Fibroblast of upper back skin (primary cell): ENCODE results near the gene BCAS3.
A peak's percentile ranks its signal among the peaks of the same experiment; 100 is the strongest.
"Not testable (repeated sequence)": the region's sequence is repeated elsewhere in the genome, so short reads cannot be mapped to it uniquely, and the experiment has no call there.

Experiments used
- DNase-seq: peaks from one replicate; pipeline ENCODE4 v3.0.0-alpha.2; 2013

BCAS3 gene

DNA sequence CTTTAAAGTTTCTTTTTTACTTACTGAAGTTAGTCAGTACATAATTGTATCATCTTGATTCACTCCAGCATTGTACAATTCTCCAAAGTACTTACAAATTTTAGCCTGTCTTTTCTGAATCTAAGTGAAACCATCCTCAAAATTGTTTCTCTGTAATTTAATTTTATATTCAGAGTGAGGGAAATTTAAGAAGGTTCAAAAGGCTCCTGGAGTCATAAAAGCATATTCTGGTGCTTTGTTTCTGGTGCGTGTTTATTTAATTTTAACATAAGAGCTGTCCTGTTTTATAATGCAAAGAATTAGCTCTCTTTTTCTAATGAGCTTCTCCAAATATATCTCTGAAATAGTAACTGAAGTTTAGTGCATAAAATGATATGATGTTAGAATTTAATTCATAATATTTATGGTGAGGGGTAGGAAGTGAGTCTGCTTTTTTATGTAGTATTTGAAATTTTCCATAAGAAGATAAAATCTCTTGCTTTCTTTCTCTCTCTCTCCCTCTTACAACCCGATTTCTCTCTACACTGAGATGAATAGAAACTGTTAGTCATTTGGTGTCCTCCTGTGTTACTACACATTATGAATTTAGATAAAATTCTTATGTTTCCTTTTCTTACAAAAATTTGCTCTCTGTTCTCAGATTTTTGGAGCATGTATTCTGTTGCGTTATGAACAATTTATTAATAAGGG, 339.8 kb downstream of the BCAS3 start:
- no peak for DNase-seq

DNA sequence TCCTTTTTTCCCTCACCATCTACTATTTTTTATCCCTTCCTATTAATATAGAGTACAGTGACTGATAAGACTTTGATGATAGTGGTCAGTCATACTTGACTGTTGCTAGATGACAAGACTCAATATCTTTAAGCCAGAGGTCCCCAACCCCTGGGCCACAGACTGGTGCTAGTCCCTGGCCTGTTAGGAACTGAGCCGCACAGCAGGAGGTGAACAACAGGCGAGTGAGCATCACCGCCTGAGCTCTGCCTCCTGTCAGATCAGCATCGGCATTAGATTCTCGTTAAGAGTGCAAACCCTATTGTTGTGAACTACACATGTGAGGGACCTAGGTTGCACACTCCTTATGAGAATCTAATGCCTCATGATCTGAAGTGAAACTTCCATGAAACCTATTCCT, 341.3 kb downstream of the BCAS3 start:
- no peak for DNase-seq

DNA sequence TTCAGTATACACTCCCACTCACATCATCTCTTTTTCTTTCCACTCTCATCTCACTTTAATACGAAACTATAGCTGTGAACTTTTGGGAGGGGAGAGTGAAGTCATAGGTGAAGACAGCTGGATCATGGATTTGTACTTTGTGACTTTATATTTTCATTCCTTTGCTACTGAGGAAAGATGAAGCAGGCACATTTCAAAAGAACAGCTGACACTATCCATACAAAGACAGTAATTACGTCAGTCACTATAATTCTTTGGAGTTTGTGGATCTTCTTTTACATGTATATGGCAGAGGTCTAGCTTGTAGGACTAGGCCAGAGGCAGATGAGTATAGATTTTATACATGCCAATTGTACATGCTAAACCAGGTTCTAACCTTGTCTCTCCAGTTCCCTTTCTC, 346.3 kb downstream of the BCAS3 start:
- no peak for DNase-seq

DNA sequence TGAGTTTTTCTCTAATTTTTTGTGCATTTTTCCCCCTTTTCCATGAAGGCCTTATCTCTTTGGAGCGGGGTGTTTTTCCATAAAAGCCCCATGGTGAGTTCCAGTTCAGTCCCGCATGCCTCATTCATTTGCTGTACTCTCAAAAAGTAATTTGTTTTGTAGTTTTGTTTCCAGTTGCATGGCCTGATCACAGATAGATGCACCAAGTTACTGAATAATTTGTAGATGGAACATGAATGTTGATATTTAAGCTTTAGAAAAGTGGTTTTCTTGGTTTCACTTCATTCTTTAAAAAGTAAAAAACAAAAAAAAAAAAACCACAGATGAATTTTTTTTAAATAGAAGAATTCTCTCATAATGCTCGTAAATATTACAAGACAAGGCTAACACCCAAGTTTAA, 349.2 kb downstream of the BCAS3 start:
- DNase-seq: no peak

DNA sequence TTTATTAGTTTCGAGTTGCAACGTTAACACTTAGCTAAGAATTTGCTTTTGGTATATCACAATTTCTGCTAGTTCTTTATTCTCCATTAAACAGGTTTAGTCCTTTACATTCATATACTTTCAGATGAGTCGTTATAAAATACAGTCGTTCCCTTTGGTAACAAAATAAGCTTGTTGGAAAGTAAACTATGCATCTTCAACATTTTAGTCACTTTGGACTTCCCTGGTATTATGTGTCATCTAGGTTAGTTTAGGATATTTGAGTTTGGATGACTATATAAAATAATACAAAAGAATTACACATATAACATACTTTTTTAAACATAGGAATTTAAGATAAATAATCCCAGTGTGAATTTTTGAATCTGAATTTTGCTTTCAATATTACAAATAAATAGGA, 351.5 kb downstream of the BCAS3 start:
- DNase-seq: no peak

DNA sequence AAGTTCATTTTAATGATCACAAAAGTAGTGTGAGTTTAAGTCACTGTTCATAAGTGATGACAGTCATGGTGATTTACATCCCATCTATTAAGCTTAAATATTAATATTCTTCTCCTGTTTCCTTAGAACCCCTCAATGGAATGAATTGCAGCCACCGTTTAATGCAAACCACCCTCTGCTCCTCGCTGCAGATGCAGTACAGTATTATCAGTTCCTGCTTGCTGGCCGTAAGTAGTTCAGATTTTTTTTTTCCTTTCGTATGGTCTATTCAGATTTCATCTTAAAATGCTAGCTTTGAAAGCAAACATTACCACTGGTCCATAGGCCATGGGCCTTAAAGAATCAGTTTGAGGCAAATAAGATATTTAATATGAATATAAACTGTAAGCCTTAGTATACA, 363.0 kb downstream of the BCAS3 start:
- no peak for DNase-seq

DNA sequence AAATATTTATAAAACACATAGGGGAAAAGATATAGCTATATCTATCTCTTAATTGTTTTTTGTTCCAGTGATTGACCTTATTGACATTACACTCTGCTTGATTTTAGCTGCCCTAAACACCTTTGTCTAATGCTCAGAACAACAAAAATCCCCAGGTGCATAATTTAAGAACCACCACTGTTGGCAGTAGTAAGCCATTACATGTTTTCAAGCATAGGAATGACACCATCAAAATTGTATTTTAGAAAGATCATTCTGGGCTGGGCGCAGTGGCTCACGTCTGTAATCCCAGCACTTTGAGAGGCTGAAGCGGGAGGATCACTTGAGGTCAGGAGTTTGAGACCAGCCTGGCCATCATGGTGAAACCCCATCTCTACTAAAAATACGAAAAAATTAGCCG, 364.7 kb downstream of the BCAS3 start:
- DNase-seq: not testable (repeated sequence)

DNA sequence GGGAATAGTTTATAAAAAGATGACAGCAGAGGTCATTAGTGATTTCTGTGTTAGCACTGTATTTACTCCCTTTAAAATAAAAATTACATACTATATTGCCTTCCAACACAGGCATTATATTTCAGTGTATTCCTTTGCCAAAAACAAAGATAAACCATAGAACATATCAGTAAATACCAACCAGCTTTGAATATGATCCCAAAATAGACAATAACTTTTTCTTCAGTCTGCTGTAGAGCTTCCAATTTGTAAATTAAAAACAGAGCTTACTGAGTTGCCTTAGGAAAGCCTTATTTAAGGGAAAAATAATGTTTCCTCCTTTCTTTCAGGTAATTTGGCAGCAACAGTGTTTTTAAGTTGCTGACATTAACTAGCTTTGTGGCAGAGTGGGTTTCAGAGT, 369.9 kb downstream of the BCAS3 start:
- no peak for DNase-seq

DNA sequence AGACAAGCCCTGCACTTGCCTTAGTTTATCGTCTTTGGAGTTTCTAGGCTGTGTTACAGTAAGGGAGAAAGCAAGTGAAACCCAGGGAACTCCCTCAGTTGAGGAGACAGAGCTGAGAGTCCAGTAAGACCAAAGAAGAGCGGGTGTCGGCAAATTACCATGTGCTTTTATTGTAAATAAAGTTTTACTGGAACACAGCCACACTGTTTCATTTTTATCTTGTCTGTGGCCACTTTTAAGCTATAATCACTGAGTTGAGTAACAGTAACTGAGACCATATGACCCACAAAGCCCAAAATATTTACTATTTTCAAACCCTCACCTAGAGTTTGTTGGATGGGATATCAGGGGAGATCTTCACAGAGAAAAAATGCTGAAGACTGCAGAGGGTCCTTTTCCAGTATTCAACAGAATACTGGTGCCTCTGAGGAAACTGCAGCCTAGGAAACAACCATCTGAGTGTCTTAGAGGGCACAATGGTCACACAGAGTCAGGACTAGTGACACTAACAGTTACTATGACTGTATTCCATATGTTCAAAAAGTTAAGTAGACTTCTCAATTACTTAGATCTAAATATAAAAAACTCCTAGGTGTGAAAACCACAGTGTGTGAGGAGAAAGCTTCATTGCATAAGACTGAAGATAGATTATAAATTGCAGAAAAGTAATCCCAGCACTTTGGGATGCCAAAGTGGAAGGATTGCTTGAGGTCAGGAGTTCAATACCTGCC, 370.9 kb downstream of the BCAS3 start:
- no peak for DNase-seq

DNA sequence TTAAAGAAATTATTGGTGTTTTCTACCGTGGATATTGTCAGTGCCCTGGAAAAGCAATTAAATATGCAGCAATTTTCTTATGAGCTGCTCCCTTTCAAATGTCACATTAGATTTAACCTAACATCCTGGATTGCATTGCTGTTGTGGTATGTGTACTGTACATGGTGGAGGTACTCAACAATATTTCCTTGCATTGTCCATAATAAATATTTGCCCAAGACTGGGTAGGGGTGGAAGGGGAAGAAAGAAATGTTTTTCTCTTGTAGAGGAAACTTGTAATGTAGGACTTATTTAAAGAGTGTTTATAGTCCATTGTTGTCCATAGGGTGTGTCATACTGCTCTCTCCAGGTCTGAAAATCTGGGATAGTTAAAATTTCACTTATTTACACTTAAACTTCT, 375.8 kb downstream of the BCAS3 start:
- DNase-seq: no peak

DNA sequence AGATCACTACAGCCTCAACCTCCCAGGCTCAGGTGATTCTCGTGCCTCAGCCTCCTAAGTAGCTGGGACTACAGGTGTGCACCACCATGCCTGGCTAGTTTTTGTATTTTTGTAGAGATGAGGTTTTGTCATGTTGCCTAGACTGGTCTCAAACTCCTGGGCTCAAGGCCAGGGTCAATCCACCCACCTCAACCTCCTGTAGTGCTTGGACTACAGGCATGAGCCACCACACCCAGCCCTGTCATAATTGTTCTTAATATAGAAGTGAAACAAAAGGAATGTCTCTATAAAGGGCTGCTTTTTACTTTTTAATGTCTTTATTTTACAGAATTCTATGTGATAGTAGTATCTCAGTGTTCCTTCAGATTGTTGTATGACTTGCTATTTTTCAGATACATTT, 376.8 kb downstream of the BCAS3 start:
- DNase-seq: no peak

DNA sequence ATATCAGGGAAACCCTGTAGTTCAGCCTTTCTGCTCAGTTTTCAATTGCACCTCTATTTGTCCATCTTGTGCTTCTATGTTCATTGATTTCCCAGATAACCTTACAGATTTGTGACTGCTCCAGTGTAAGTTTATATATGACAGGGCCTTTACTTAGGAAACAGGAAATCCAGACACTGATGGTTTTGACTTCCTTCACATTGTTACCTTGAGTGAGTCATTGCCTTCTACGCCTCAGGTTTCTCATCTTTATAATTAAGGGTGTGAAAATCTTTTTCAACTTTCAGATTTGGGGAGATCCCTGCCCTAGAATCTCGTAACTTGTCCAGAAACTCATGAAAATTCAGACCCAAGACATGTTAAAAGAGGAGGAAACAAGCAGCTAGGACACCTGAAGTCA, 379.6 kb downstream of the BCAS3 start:
- no peak for DNase-seq

DNA sequence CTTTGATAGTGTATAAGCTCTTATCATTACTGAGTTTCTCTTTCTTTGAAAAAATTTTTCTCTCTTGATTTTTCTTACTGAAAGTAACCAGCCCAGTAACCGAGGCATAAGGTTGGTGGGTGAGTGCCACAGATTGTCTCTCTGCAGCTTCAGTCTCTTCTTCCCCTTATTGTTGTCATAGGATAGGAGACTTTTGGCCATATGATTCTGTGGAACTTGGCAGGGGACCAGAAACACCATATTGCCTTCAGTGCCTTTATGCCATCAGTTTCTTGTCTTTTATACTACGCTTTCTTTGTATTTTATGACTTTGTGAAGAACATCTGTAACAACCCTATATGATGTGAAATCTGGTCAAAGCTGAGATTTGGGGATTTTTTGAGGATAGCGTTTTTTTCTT, 380.4 kb downstream of the BCAS3 start:
- no peak for DNase-seq

DNA sequence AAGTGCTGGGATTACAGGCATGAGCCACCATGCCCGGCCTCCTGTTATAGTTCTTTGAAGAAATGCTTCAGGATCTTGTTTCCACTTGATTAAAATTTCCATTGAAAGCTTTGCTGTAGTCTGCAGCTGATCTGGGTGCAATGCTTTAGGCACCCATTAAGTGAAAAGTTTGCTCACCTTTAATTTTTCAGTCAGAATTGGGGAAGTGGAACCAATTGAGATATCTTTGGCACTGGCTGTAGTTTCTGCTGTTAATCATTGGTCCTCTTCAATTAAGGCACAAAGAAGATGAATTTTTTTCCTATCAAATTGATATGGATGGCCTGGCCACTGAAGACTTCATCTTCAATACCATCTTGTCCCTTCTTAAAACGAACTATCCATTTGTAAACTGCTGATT, 385.9 kb downstream of the BCAS3 start:
- no peak for DNase-seq

DNA sequence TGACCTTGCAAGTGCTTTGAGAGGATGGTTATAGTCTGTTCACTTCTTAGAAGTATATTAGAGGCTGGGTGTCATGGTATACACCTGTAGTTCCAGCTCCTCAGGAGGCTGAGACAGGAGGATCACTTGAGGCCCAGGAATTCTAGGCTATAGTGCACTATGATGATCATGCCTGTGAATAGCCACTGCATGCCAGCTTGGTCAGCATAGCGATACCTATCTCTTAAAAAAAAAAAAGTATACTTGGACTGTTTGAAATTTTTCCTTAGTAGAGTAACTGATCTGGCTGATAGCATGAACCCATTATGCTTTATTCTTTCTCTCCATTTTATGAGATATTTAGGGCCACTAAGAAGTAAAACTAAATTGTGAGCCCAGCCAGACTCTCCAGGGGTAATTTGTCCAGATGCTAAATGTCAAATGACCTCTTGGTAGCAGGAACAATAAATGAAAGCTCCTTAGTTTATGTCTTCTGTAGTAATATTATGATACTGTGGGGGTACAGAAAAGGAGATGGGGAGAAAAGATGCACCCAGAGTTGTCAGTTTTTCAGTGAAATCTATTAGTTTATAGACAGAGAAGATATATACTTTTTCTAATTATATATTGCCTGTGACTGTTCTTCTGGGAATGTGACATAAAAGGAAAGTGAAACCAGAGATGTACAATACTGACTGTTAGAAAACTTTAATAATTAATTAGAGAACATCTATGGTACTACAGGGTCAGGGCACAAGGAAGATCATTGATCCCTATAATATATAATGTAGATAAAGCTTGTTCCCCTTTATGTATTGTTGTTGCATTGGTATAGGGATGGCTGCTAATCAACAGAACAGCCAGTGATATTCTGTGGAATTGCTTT, 386.7 kb downstream of the BCAS3 start:
- DNase-seq: no peak

DNA sequence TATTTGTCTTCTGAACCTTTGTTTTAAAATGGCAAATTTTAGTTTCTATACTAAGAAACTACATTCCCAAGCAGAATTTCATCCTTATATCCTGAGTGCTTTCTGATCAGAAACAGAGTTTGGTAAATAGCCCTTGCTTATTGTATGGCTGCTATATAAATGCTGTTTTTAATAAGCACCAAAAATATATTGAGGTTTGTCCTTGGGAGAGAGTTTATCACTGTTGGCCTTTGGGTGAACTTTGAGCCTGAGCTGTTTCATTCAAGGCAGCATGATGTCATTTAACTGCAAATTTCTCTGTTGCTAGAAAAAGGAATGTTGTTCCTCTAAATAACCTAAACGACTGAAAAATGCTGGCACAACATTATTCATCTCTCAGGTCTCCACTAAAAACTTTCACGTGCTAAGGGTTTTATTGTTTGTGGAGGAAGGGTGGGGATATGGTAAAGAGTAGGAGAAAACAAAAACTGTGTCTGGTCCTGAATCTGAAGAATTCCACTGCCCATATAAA, 387.7 kb downstream of the BCAS3 start:
- peak; percentile 43 for DNase-seq

DNA sequence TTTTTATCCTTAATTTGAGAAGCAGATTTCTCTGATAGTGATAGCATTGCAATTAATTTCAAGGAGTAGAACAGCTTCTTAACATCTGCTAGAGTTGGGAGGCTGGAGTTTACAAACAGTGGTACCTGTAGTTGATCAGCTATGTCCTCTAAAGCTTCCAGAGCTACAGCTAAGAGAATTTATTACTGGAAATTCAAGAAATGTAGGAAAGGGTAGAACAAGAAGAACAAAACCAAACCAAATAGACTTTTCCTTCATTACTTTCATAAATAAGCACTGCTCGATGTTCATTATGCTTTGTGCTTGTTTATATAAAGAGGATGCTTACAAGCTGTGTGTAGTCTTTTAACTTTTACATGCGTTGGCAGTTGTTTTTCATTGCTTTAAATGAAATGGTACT, 388.4 kb downstream of the BCAS3 start:
- no peak for DNase-seq

DNA sequence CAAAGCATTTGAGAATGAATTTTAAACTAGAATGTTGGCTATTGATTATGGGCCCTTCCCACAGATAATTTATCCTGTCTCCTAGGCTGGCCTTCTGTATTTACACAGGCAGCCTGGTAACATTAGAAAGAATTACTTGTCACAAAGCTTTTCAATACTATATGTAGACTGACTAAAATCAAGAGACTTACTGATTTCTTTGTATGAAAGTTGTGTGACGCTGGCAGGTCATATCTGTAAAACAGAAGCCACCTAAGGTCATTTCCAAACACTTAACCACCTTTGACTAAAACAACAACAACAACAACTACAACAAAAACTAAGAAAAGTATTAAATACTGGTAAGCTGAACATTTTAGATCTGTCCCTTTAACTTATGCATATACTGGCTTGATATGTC, 393.0 kb downstream of the BCAS3 start:
- DNase-seq: no peak

DNA sequence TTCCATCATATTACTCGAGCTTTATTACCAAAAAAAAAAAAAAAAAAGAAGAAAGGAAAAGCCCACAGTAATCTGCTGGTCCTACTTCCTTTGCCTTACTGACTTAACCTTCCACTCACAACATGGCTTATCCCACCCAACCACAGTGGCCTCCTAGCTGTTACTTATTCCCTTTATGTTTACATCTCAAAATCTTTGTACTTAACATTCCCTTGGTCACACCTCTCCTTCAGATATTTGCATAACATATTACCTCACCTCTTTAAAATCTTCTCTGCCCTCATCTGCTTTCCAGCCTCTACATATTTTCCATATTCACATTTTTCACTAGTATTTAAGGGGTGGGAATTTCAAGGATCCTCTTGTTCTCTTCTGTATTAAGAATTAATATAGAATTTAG, 395.0 kb downstream of the BCAS3 start:
- DNase-seq: no peak

DNA sequence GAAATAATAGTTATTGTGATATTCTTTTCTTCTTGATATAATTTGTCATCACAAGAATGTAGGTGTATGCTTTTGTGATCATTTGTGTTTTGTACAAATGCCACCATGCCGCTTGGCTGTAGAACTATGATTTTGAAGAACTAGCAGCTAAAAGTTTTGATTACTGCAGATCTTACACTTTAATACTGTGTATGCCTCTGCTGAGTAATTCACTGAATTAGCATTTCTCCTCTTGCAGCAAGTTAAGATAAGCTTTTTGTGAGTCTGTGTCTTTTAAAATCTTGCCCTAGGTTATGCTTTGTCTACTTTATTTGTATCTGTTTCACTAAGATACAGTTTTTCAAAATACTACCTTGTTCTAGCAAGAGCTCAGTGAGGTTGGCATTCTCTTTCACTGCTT, 395.5 kb downstream of the BCAS3 start:
- DNase-seq: no peak

DNA sequence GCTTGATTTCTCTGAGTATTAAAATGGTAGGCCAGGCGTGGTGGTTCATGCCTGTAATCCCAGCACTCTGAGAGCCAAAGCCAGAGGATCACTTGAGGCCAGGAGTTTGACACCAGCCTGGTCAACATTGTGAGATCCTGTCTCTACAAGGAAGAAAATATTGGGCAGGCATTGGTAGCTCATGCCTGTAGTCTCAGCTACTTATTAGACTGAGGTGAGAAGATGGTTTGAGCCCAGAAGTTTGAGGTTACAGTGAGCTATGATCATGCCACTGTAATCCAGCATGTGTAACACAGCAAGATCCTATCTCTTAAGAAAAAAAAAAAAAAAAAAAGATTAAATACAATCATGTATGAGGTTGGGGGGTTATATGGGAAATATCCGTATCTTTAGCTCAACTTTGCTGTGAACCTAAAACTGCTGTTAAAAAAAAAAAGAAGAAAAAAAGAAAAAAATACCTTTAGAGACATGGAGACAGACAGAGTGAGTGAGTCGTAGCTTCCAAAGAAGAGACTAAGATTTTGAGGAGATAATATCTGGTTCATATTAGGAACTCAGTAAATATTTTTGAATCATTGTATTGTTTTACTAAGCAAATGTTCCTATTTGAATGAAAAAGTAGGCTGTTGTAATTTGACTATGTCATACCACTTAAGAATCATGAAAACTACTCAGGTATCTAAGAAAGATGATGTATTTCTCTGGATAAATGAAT, 396.3 kb downstream of the BCAS3 start:
- DNase-seq: peak; percentile 9

DNA sequence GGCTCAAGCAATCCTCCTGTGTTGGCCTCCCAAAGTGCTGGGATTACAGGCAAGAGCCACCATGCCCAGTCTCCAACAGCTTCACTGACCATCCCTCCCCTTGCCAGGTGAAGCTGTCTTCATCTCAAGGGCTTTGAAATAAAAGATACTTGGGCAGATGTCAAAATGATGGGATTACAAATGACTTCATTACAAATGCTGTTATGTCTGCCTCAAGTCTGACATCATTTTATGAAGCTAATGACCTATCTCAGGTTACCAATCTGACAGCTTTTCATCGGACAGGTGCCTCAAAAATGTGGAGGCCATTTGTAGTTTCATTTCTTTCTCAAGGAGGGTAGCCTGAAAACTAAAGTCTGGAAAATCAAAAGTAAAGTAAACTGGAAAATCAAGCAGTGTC, 398.3 kb downstream of the BCAS3 start:
- no peak for DNase-seq

DNA sequence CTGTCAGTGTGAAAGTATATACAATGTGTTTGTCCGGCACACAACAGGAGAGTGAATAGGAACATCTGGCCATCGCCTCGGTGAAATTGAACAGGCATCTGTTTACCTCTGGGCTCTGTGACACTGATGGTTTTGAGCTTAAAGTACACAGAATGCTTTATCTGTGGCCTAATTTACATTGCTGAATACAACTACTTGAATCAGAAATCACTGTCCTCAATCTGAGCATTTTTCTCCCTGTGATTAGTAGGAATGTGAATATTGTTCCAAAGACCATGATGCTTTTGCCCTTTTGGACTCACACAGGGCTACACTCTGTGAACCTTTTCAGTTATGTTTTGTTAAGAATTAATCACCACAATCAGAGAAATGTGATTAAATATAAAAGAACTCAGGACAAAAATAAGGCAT, 399.0 kb downstream of the BCAS3 start:
- DNase-seq: peak; percentile 9
